Neural cell (in vitro differentiated cells): Measurements from ENCODE around the gene CEACAM4.

ENCODE experiments used
- CTCF ChIP-seq: fragments of 450-650 bp; IDR thresholded peaks from 2 replicates; pipeline ENCODE4 v1.5.1; 2014; ENCODE audit warnings: antibody characterized with exemption, mild to moderate bottlenecking, moderate library complexity; ENCODE audit not compliant: poor library complexity, severe bottlenecking
- EZH2 ChIP-seq: fragments of 200-600, 300-800 bp; shearing (Covaris generic), sonication (generic); IDR thresholded peaks from 2 replicates; pipeline ENCODE4 v1.6.1; 2014; ENCODE audit warnings: antibody characterized with exemption, low read length, borderline replicate concordance, mild to moderate bottlenecking; ENCODE audit not compliant: insufficient read depth, poor library complexity, severe bottlenecking

DNA sequence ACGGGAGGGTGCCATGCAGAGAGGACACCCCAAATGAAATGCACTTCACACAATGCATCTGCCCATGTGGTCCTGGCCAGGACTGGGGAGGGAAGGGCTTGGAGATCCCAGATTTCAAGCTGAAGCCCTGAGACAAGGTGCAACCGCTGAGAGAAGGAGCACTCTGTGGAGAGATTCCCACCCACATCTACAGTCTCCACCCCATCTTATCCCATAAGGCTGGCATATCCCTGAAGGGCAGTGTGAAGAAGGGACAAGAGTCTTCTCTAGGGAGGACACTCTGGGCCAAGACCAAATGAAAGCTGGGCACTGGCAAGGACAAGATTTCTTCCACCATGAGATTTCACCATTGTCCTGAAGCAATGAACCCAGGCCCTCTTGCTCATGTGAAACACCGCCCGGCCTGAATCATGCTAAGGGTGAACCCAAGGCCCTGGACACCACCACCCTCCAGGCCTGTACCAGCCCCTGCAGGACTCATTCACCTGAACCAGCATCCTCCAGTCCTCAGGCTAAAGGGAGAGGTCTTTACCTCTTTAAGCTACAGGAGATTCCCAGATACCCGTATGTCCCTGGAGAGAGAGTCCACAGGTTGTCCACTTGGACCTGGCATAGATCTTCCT, 20.5 kb downstream of the CEACAM4 start:
- TF ChIP-seq CTCF: no peak
- TF ChIP-seq EZH2: no peak
